Loucy (cell line): ENCODE data around the gene UGT2A3.

Experiments
- CTCF ChIP-seq: fragments of 200-600 bp; sonication (generic); conservative IDR thresholded peaks from 2 replicates; pipeline ENCODE4 v1.5.1; 2014; ENCODE audit warnings: mild to moderate bottlenecking, antibody characterized with exemption, low read length
- EZH2phosphoT487 ChIP-seq: fragments of 200-600 bp; IDR thresholded peaks from 2 replicates; pipeline ENCODE4 v1.6.1; 2018; ENCODE audit warnings: antibody characterized with exemption, mild to moderate bottlenecking, moderate library complexity, borderline replicate concordance

GRCh38 chr4:68948985-68949384, 2.6 kb downstream of the UGT2A3 start:
- no peak for TF ChIP-seq CTCF
- no peak for TF ChIP-seq EZH2phosphoT487
